Non-pigmented ciliary epithelial cell (primary cell): Measurements from ENCODE around the gene PACS2.
"Not testable (repeated sequence)": the region's sequence is repeated elsewhere in the genome, so short reads cannot be mapped to it uniquely, and the experiment has no call there.

ENCODE experiments used
- DNase-seq: peaks from one replicate; pipeline ENCODE4 v3.0.0-alpha.2; 2010; ENCODE audit warnings: low read depth

PACS2 gene

GRCh38 chr14:105314287-105315200, at the start of gene PACS2:
Gene PACS2 (plus strand): TSS chr14:105314748. CDS start chr14:105314919, 171 bp downstream.
- DNase-seq, result no peak

- DNase-seq, result no peak
Measured at GRCh38 chr14:105267820-105268548, 46.6 kb upstream of the PACS2 start.

- no peak for DNase-seq
Measured at GRCh38 chr14:105268736-105269354, 45.7 kb upstream of the PACS2 start.

GRCh38 chr14:105269405-105269804, 45.1 kb upstream of the PACS2 start:
- no peak for DNase-seq

GRCh38 chr14:105271224-105271890, 43.2 kb upstream of the PACS2 start:
- no peak for DNase-seq

GRCh38 chr14:105272623-105273022, 41.9 kb upstream of the PACS2 start:
- DNase-seq, result no peak

- no peak for DNase-seq
Measured at GRCh38 chr14:105273062-105273461, 41.5 kb upstream of the PACS2 start.

GRCh38 chr14:105274637-105275036, 39.9 kb upstream of the PACS2 start:
- no peak for DNase-seq

GRCh38 chr14:105275267-105275946, 39.1 kb upstream of the PACS2 start:
- no peak for DNase-seq

GRCh38 chr14:105277448-105277847, 37.1 kb upstream of the PACS2 start:
- DNase-seq, result not testable (repeated sequence)

GRCh38 chr14:105279642-105280361, 34.7 kb upstream of the PACS2 start:
- DNase-seq, result no peak

GRCh38 chr14:105280525-105280924, 34.0 kb upstream of the PACS2 start:
- DNase-seq, result no peak

- DNase-seq, result peak; percentile 32
Measured at GRCh38 chr14:105281371-105282097, 33.0 kb upstream of the PACS2 start.

- DNase-seq, result no peak
Measured at GRCh38 chr14:105282098-105282725, 32.3 kb upstream of the PACS2 start.

GRCh38 chr14:105283028-105283427, 31.5 kb upstream of the PACS2 start:
- DNase-seq, result no peak

- no peak for DNase-seq
Measured at GRCh38 chr14:105283899-105284298, 30.6 kb upstream of the PACS2 start.

GRCh38 chr14:105285174-105285573, 29.4 kb upstream of the PACS2 start:
- DNase-seq, result no peak

- no peak for DNase-seq
Measured at GRCh38 chr14:105286759-105287144, 27.8 kb upstream of the PACS2 start.

GRCh38 chr14:105287249-105288102, 27.1 kb upstream of the PACS2 start:
- no peak for DNase-seq
